NCI-H2081 (cell line): ENCODE results near the gene NBPF1.
"Not testable (repeated sequence)": the region's sequence is repeated elsewhere in the genome, so short reads cannot be mapped to it uniquely, and the experiment has no call there.

ENCODE experiments used
- DNase-seq, 2 experiments: peaks; one replicate each; lab custom pipeline; 2025; lab: John Stamatoyannopoulos, UW

NBPF1 gene

DNA sequence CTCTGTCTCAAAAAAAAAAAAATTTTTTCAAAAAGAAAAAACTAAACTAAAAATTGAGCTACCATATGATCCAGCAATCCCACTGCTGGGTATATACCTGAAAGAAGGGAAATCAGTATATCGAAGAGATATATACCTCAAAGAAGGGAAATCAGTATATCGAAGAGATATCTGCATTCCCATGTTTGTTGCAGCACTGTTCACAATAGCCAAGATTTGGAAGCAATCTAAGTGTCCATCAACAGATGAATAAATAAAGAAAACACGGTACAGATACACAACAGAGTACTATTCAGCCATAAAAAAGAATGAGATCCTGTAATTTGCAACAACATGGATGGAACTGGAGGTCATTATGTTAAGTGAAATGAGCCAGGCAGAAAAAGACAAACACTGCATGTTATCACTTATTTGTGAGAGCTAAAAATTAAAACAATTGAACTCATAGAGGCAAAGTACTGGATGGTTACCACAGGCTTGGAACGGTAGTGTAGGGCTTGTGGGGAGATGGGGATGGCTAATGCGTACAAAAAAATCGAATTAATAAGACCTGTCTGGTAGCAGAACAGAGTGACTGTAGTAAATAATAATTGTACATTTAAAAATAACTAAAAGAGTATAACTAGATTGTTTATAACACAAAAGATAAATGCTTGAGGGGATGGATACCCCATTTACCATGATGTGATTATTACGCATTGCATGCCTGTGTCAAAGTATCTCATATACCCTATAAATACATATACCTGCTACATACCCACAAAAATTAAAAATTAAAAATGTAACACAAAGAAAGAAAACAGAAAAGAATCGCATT, 28.0 kb upstream of the NBPF1 start:
- DNase-seq, result not testable (repeated sequence)

DNA sequence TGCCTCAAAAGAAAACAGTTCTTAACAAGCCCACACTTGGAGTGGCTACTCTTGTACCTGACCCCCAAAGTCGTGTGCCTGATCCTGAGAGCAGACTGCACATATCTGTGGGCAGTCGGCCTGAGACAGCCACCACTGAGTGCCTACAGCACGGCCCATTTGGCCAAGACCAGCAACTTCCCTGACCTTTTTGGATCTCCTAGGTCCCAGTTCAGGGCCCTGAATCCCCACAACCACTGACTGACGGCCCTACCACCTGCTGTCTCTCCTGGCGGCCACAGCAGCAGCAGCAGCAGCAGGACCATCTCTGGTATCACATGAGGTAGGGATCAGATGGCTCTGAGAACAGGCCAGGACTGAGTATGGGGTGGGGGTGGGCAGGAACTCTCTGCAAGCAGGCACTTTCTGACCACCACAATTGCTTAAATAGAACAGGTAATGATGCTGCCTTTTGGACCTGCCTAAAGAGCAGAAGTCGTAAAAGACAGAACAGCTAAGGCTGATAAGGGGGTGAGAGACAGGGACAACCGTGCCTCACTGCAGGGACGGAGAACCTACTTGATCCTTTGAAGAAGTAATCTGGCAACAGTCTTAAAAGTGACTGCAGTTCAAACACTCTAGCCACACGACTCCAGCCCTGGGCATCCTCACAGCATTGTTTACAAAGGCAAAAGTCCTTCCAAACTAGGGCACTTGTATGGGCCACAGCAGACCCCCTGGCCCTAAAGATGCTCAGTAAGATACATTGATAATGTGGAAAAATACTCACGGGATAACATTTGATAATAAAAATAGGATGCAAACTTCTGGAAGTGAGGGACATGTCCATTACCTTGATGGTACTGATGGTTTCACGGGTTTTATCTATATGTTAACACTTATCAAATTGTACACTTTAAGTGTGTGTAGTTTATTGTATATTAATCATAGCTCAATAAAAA, 26.0 kb upstream of the NBPF1 start:
- DNase-seq, result not testable (repeated sequence)

DNA sequence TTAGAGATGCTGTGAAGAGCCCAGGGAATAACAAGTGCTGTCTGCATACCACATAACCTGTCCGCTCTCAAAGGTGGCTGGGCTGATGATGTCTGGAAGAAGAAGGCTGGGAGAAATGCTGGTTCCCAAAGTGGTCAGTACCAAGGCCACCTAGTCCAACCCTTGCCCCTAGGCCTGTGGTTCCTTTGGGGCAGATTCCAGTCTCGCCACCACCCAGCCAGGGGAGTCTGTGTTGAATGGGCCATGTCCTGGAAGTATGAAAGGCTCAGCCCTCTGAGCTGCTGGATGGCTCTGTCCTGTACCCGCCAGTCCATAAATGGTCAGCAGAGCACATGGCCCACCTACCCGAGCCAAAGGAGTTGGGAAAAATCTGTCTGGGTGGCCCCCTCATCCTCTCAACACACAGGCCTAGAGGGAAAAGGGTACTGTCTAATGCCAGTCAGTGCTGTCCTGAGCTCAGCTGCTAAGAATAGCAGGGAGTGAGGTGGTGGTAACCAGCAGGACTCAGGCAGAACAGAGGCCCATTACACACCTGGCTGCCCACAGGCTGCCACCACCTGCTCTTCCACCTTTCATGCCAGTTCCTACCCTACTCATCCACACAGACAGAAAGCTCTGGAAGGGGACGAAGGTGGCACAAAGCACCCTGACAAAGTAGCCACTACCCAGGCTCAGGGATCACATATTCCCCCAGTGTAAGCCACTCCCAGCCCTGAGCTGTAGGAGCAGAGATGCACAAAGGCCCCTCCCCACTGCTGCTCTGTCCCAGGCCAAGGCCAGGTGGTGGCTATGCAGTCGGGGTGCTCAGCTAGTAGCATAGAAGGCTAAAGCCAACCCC, 24.8 kb upstream of the NBPF1 start:
- DNase-seq, result not testable (repeated sequence)

DNA sequence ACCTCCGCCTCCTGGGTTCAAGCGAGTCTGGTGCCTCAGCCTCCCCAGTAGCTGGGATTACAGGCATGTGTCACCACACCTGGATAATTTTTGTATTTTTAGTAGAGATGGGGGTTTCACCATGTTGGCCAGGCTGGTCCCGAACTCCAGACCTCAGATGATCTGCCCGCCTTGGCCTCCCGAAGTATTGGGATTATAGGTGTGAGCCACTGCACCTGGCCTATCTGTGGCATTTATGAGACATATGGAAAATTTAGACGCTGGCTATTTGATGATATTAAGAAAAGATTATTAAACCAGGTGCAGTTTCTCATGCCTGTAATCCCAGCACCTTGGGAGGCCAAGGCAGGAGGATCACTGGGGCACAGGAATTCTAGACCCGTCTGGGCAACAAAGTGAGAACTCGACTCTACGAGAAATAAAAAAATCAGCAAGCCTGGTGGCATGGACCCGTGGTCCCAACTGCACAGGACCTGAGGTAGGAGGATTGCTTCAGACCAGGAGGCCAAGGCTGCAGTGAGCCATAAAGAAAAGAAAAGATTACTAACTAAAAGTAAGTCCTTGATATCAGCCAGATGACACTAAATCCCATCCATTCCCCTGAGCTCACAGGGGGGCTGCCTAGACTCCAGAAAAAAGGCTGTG, 23.3 kb upstream of the NBPF1 start:
- DNase-seq, result not testable (repeated sequence)

DNA sequence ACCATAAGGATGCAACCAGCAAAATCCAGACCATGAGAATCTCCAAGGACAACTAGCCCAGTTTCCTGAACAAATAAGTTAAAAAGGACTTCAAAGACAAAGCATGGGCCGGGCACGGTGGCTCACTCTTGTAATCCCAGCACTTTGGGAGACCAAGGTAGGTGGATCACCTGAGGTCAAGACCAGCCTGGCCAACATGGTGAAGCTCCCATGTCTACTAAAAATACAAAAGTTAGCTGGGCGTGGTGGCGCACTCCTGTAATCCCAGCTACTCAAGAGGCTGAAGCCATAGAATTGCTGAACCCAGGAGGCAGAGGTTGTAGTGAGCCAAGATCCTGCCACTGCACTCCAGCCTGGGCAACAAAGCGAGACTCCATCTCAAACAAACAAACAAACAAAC, 22.6 kb upstream of the NBPF1 start:
- not testable (repeated sequence) for DNase-seq

DNA sequence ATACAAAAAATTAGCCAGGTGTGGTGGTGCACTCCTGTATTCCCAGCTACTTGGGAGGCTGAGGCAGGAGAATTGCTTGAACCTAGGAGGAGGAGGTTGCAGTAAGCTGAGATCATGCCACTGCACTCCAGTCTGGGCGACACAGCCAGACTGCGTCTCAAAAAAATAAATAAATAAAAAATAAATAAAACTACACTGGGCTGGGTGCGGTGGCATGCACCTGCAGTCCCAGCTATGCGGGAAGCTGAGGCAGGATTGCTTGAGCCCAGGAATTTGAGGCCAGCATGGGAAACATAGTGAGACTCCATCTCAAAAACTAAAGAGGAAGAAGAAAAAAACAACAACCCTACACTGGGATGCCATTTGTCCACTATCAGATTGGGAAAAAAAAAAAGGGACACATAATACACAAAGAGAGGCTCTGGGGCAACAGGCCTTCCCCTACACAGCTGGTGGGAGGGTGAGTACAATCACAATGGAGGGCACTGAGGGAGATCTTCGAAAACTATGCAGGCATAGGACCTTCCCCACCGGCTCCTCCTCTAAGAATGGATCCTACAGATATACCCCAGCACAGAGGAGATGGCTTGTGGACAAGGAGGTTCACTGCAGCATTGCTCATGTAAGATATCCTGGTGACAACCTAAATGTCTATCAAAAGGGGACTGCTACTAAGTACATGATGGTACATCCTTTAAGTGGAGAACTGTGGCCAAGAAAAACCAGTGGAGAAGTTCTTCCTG, 20.3 kb upstream of the NBPF1 start:
- DNase-seq, result not testable (repeated sequence)

DNA sequence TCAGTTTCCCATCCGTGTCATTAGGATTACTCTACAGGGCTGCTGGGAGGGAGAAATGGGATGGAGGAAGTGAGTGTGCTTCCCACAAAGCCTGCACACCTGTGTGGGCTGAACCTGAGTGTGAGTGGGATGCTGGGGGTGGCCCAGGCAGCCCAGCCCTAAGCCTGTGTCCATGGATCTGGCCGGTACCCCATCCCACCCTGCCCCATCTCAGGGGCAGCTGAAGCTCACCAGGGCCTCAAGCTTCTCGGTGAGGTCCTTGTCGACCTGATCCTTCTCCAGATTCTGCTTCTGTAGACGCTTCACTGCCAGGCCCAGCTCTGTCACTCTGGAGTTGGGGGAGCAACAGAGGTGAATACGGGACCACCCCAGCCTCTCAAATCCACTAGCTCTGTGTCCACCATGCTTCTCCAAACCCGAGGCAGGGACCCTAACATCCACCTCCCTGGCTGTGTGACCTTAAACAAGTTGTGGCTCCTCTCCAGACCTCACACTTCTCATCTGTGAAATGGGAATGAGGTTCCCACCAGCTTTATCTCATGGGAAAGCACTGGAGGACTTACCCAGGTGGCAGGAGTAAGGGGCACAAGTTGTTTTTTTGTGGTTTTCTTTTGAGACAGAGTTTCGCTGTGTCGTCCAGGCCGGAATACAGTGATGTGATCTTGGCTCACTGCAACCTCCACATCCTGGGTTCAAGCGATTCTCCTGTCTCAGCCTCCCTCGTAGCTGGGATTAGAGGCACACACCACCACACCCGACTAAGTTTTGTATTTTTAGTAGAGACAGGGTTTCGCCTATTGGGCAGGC, 18.9 kb upstream of the NBPF1 start:
- not testable (repeated sequence) for DNase-seq

DNA sequence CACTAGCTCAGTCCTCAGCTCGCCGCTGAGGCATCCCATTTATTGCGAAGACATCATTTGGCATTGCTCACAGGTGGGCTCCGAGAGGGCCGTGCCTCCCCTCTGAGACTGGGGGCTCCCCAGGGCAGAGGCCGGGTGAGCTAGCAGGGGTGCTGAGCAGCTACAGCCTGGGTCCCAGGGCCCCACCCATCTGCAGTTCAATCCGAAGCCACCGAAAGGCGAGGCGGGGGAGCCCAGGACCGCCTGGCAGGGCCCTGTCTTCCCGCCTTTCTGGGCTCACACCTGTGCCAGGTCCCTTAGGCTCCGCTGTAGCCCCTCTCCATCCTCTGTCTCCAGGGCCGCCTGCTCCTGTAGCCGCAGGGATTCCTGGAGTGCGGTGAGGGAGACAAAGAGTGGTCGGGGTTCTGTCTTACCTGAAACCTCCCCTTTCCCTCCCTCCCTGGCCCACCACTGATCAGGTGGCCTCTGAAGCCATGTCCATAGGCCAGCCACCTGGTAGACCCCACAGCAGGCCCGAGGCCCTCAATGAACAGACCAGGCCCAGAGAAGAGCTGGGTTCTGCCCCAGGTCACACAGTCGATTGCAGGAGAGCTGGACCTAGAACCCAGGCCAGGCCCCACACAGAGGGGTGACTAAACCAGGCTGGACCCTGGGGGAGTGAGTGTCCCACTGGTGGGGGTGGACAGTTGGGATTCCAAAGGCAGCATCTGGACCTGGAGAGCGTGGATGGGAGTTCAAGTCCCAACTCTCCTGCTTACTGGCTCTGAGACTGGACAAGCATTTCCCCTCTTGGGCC, 18.1 kb upstream of the NBPF1 start:
- DNase-seq, result no peak

DNA sequence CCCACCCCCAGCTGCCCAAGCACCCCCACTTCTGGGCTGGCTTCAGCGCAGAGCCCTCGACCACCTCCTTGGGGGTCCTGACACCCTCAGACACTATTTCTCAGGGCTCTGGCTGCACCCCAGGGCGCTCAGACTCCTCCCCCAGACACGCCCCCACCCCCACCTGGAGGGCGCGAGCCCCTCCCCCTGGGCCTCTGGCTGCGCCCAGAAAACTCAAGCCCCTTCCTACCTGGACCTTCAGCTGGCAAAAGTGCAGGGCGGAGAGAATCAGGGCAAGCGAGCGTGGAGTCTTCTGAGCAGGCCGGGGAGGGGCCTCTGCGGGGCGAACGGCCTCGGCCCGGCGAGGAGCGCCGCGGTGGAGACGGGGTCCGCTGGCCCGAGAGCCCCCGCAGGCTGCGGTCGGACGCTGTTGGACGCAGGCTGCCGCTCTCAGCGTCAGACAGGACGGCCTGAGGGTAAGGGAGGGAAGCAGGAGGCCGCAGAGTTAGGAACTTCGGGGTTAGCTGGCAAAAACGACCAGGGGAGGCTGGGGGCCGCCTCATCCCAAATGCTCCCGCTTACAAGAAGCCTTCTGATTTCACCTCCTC, 17.4 kb upstream of the NBPF1 start:
- no peak for DNase-seq

DNA sequence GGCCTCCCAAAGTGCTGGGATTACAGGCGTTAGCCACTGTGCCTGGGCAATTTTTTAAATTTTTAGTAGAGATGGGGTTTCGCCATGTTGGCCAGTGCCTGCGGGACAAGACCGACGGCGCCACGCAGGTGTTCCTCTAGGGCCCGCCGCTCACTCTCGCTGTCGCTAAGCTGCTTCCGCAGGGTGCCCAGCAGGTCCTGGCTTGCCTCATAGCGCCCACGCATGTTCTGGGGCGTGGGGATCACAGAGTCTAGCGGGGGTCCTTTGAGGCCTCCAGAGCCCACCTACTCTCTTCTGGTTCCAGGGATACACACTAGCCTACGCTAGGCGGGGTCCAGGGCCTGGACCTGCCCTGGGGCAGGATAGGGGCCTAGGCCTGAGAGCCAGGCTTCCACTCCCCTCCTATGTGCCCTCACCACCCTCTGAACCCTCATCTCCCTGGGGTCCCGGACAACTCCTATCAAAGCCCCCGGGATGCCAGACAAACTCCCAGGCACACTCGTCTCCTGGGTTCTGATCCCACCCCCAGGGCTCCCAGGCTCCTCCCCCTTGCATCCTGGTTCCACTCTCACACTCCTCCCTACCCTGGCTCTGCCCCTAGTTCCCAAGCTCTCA, 16.7 kb upstream of the NBPF1 start:
- DNase-seq, result not testable (repeated sequence)

DNA sequence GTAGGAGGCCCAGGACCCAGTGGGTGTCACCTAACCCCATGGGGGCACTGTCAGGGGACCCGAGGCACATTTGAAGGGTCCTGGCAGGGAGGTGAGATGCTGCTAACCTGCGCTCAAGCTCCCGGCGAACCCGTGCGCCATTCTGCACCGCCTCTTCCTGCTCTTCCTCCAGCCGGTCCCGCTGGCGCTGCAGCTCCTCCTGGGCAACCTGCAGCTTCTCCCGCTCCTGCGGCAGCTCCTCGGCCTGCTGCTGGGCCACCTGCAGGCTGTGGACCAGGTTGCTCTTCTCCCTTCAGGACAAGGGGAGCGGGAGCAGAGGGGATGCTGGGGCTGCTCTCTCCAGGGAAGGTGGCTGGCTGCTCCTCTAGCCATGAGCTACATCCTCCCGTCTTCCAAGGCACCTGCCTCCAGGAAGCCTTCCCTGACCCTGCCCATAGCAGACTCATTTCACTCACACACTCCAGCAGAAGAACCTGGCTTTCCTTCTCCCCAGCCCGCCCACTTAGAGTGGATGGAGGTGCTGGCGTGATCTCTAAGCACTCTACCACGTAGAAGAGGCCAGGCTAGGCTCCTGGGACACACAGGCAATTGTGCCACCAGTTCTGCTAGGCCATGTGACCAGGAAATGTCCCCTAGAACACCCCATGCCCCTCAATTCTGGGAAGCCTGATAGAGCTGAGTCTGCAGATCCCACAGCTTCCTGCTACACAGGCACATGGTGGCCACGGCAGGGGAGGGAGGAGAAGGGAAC, 15.2 kb upstream of the NBPF1 start:
- no peak for DNase-seq

DNA sequence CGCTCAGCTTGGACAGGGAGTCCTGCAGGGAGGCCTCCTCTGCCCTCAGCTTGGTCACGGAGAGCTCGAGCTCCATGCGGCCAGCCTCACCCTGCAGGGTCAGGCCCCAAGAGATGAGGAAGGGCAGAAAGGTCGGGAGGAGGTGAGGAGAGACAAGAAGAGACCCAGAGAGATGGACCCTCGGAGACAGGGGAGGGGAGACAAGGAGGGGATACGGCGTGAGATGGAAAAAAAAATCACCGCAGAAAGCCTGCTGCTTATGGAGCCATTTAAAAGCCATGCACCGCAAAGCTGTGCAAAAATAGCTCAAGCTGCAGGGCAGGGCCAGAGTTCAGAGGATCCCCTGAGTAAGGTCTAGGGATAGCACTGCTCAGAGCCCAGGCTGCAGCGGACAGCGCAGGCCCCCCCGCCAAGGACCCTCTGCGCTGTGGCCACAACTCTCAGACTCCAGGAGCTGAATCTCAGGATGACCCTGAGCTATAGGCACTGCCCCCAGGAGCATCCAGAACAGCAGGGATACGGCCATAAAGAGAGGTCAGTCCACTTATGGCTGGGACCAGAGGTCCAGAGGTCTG, 13.1 kb upstream of the NBPF1 start:
- not testable (repeated sequence) for DNase-seq

DNA sequence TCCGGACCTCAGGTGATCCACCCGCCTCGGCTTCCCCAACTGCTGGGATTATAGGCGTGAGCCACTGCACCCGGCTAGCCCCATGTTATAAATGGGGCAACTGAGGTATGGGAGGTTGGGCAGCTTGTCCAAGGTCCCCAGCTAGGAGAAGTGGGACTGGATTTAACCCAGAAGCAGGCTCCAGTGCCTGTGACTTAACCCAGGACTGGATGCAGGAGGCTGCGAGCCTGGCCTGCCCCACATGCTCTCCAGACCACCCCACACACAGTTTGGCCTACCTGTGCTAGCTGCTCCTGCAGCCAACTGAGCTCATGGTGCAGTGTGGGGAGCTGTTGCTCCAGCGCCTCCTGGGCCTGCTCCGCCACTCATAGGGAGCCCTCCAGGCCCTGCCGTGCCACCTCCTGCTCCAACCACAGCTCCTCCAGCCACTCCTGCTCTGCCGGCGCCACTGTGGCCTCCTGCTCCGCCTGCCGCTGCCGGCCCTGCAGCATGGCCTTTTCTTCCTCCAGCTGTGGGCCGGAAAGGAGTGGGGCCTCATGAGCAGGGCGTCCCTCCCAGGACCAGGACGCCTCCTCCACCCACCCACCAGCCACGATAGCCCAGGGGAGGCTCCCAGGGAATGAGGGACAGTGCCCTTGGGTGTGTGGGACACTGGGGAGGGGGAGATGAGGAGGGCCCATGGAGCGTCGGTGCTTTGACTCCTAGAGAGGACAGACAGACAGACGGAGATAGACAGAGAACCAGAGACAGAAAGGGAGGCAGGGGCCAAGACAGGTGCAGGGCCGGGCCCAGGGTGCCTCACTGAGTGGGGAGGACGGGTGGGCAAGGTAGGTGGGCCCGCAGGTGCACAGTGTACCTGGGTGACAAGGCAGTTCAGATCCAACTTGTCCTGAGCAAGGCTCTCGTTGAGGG, 12.4 kb upstream of the NBPF1 start:
- DNase-seq, result no peak

DNA sequence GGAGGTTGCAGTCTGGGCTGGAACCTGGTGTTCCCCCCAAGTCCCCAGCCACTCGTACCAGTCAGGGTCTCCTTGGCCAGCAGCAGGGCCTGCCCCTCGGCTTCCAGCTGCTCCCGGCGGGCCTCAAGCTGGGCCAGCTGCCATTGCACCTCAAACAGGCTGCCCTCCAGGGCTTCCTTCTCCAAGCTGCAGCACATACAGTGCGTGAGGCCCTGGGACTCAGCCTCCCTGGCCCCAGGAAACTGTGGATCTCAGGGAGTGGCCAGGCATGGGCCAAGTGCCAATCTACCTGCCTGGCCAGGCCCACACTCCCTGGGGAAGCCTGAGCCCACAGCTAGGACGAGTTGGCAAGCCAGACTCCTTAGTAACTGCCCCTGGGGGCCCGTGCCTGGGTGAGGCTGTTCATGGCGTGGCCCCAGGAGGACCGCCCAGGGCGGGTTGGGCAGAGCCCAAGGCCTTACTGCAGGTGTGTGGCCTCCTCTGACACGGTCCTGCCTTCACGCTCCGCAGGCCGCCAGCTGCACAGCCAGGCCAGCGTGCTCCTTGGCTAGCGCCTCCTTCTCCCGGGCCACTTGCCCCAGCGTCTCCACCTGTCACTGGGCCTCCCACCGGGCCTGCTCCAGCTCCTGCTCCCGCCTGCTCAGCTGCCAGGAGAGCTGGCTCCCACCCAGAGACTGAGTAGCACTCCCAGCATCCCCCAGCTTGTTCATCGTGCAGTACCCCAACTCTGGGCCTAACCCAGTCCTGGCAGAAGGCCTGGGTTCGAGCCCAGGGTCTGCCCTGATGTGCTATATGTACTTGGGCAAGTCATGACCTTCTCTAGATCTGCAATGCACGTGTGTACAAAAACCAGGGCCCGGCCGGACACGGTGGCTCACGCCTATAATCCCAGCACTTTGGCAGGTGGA, 10.7 kb upstream of the NBPF1 start:
- DNase-seq, result peak; percentile 91 to 97

DNA sequence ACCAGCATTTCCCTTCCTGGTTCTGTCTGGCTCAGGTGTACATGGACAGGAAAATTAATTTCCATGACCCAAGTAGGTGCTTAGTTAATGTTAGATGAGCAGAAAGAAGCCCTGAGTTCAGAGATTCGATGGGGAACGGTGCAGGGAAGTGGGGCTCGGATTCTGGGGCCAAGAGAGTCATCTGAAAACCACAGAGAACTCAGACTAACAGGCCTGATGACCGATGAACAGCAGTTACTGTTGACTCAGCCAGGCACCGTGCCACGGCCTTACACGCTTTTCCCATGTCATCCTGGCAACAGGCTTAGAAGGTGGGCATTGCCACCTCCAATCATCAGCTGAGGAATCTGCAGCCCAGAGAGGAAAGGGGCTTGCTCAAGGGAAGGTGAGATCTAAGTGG, 10.0 kb upstream of the NBPF1 start:
- DNase-seq, result peak in 1 of 2 experiments; percentile 40
